ENCODE data around the gene FAM149B1. TPM values are rescaled to one million over a fixed set of nuclear protein-coding genes. Genes with fewer than 3 reads are reported as not detected.

The FAM149B1 gene
- polyA plus RNA-seq, 1 donor (not counting 4 experiments of a cell fraction or from before 2014, with no cell fraction given) = 22.2 TPM

DNA sequence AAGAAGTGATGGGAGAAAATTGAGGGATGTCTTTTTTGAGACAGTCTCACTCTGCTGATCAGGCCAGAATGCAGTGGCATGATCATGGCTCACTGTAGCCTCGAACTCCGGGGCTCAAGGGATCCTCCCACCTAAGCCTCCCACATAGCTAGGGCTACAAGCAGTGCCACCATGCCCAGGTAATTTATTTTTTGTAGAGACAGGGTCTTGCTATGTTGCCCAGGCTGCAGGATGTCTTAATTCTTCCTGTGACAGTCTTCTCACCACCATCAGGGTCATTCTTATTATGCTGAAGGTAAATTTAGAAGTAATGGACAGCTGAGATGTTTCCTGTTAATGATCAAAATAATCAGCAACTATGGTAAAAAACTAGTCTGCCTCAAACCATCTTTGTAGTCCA, 72.0 kb downstream of the FAM149B1 start:
- Histone ChIP-seq H3K4me3 (ENCODE audit: control insufficient read depth in 2 of 3, extremely low read depth in 1 of 3, insufficient read depth in 2 of 3, low read depth in 1 of 3, low read length in 3 of 3) (no peak overlapping the region), H3K9me1 (ENCODE audit: control insufficient read depth, extremely low read depth, insufficient read depth, low read length) (no peaks in the 10 kb centered on the region), H3K4me1 (ENCODE audit: control insufficient read depth, extremely low read depth, insufficient read depth, low read length) (peaks cover 10% of the 10 kb centered on the region), H3K9me3 (ENCODE audit: control insufficient read depth, low read depth, low read length) (no peaks in the 10 kb centered on the region), H3K9ac (ENCODE audit: control insufficient read depth, extremely low read depth, insufficient read depth, low read length) (no peak overlapping the region), H2AFZ (ENCODE audit: control insufficient read depth, low read length) (no peak overlapping the region), H3K27ac (ENCODE audit: control insufficient read depth, insufficient read depth, low read length) (no peak overlapping the region), H3K27me3 (ENCODE audit: control insufficient read depth, extremely low read depth, insufficient read depth, low read length) (no peaks in the 10 kb centered on the region), H3K36me3 (ENCODE audit: control insufficient read depth in 2 of 2, extremely low read depth in 1 of 2, insufficient read depth in 2 of 2, low read length in 2 of 2) (peaks cover 19 to 20% of the 10 kb centered on the region in 2 experiments), H3K4me2 (ENCODE audit: control insufficient read depth, extremely low read depth, insufficient read depth, low read depth, low read length) (no peak overlapping the region), H3K79me2 (ENCODE audit: control insufficient read depth, insufficient read depth, low read length) (peaks cover 11% of the 10 kb centered on the region), H4K20me1 (ENCODE audit: control insufficient read depth, extremely low read depth, insufficient read depth, low read length) (no peaks in the 10 kb centered on the region)
- TF ChIP-seq EZH2 (IDR thresholded peaks at IDR 0.05; ENCODE audit: low read length) = no peak
- TF ChIP-seq, protein P1, sequence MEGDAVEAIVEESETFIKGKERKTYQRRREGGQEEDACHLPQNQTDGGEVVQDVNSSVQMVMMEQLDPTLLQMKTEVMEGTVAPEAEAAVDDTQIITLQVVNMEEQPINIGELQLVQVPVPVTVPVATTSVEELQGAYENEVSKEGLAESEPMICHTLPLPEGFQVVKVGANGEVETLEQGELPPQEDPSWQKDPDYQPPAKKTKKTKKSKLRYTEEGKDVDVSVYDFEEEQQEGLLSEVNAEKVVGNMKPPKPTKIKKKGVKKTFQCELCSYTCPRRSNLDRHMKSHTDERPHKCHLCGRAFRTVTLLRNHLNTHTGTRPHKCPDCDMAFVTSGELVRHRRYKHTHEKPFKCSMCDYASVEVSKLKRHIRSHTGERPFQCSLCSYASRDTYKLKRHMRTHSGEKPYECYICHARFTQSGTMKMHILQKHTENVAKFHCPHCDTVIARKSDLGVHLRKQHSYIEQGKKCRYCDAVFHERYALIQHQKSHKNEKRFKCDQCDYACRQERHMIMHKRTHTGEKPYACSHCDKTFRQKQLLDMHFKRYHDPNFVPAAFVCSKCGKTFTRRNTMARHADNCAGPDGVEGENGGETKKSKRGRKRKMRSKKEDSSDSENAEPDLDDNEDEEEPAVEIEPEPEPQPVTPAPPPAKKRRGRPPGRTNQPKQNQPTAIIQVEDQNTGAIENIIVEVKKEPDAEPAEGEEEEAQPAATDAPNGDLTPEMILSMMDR (optimal IDR thresholded peaks at IDR 0.05 in 1 of 3, IDR thresholded peaks at IDR 0.05 in 1 of 3, conservative IDR thresholded peaks at IDR 0.05 in 1 of 3; ENCODE audit: extremely low read depth in 1 of 3, insufficient read depth in 2 of 3, low read length in 3 of 3) = no peak
- dilution Hi-C loops (cut with MboI; ENCODE audit: extremely low pct_ligation_motif_present, low sequenced_read_pairs) = no loop called here
- FAIRE-seq (no peak), DNase-seq (ENCODE audit: low read depth, low spot score) (no peak)

DNA sequence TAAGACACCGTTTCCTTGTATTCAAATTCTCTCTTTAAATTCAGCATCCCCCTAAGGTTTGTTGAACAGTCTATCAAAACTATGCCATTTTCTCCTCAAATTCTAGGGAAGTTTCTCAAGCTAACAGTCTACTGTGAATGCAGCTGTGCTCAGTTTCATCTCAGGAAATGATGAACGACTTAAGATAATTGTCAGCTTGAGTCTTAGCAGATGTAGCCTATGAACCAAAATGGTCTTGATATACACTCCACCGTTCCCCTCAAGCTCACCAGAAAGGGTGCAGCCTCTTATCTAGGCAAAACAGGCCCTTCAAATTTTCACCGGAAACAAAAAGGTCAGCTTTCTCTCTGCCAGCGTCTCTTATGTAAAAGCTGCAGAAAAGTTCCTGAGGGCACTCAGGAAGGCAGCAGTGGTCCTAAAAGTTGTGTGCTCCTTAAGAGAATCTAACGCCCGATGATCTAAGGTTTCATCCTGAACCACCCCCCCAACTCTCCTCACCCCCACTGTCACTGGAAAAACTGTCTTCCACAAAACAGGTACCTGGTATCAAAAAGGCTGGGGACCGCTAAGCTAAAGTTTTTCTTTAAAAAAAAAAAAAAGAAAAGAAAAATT, 77.1 kb downstream of the FAM149B1 start:
- Histone ChIP-seq H3K27me3 (ENCODE audit: control insufficient read depth, extremely low read depth, insufficient read depth, low read length) (no peaks in the 10 kb centered on the region), H3K9me3 (ENCODE audit: control insufficient read depth, low read depth, low read length) (no peaks in the 10 kb centered on the region), H3K36me3 (ENCODE audit: control insufficient read depth in 2 of 2, extremely low read depth in 1 of 2, insufficient read depth in 2 of 2, low read length in 2 of 2) (peaks cover 17 to 34% of the 10 kb centered on the region in 2 experiments), H4K20me1 (ENCODE audit: control insufficient read depth, extremely low read depth, insufficient read depth, low read length) (no peaks in the 10 kb centered on the region), H3K79me2 (ENCODE audit: control insufficient read depth, insufficient read depth, low read length) (peaks cover 37% of the 10 kb centered on the region), H3K4me2 (ENCODE audit: control insufficient read depth, extremely low read depth, insufficient read depth, low read depth, low read length) (peak overlapping the region; percentile 96), H2AFZ (ENCODE audit: control insufficient read depth, low read length) (no peak overlapping the region), H3K27ac (ENCODE audit: control insufficient read depth, insufficient read depth, low read length) (no peak overlapping the region), H3K4me3 (ENCODE audit: control insufficient read depth in 2 of 3, extremely low read depth in 1 of 3, insufficient read depth in 2 of 3, low read depth in 1 of 3, low read length in 3 of 3) (peak overlapping the region in 2 of 3 experiments; percentile 86 to 96), H3K9me1 (ENCODE audit: control insufficient read depth, extremely low read depth, insufficient read depth, low read length) (no peaks in the 10 kb centered on the region), H3K4me1 (ENCODE audit: control insufficient read depth, extremely low read depth, insufficient read depth, low read length) (peaks cover 28% of the 10 kb centered on the region), H3K9ac (ENCODE audit: control insufficient read depth, extremely low read depth, insufficient read depth, low read length) (peak overlapping the region; percentile 19)
- dilution Hi-C loops (cut with MboI; ENCODE audit: extremely low pct_ligation_motif_present, low sequenced_read_pairs) = no loop called here
- no peak for DNase-seq (ENCODE audit: low read depth, low spot score)
- FAIRE-seq = no peak
- TF ChIP-seq, protein P1 (optimal IDR thresholded peaks at IDR 0.05 in 1 of 3, IDR thresholded peaks at IDR 0.05 in 1 of 3, conservative IDR thresholded peaks at IDR 0.05 in 1 of 3; ENCODE audit: extremely low read depth in 1 of 3, insufficient read depth in 2 of 3, low read length in 3 of 3) = no peak

Data from keratinocyte (primary cell).